Measurements from ENCODE around the gene DVL1. TPM values are rescaled to one million over a fixed set of nuclear protein-coding genes. Genes with fewer than 3 reads are reported as not detected.
A peak's percentile ranks its signal among the peaks of the same experiment; 100 is the strongest.

The DVL1 gene
- total and polyA plus RNA-seq, 4 experiments from 2014 or later = 0.19 to 44.6 (median 22.8) TPM

- ChIA-PET POLR2A (ENCODE audit: partially characterized antibody) (interaction anchor here (1.0 kb wide), 1 partner anchor 18 kb away, joined by 3 read pairs; no protein-coding TSS in a partner anchor), CTCF (ENCODE audit: partially characterized antibody) (no interaction called here)
- no peak overlapping the region for H3K27ac ChIP-seq (ENCODE audit: low read depth, low read length)
- H3K27me3 ChIP-seq (ENCODE audit: insufficient read depth, low read length) = no peaks in the 10 kb centered on the region
- H3K27me3 Mint-ChIP-seq = no peaks in the 10 kb centered on the region
- no peaks in the 10 kb centered on the region for H3K9me3 ChIP-seq (ENCODE audit: control insufficient read depth in 1 of 2, low read length in 2 of 2)
- H3K4me1 Mint-ChIP-seq = peaks cover 4 to 27% (median 11%) of the 10 kb centered on the region in 4 donors
- H3K27ac Mint-ChIP-seq = no peak overlapping the region
- no peaks in the 10 kb centered on the region for H3K36me3 ChIP-seq (ENCODE audit: insufficient read depth, low read length)
- H3K4me3 Mint-ChIP-seq = no peak overlapping the region
- intact Hi-C loops (cut with micrococcal nuclease) = no loop called here
- peaks cover 0 to 3% of the 10 kb centered on the region in 2 donors for H3K36me3 Mint-ChIP-seq
- H3K4me1 ChIP-seq (ENCODE audit: insufficient read depth, low read length) = peaks cover 17% of the 10 kb centered on the region
- H3K4me3 ChIP-seq (ENCODE audit: low read length in 2 of 2) = no peak overlapping the region
- no peaks in the 10 kb centered on the region for H3K9me3 Mint-ChIP-seq
- no peak for DNase-seq
These were observed 18.7 kb downstream of the DVL1 start for GRCh38 chr1:1330366-1331067.

GRCh38 chr1:1329304-1330210 lies 19.7 kb downstream of the DVL1 start:
- ChIA-PET CTCF (ENCODE audit: partially characterized antibody) (no interaction called here), POLR2A (ENCODE audit: partially characterized antibody) (interaction anchor here (1.0 to 1.3 kb wide), 2 partner anchors 19 kb away, joined by 3 read pairs; no protein-coding TSS in a partner anchor)
- Histone ChIP-seq H3K9me3 (ENCODE audit: control insufficient read depth in 1 of 2, low read length in 2 of 2) (no peaks in the 10 kb centered on the region), H3K4me3 (ENCODE audit: low read length in 2 of 2) (no peak overlapping the region), H3K4me1 (ENCODE audit: insufficient read depth, low read length) (peaks cover 24% of the 10 kb centered on the region), H3K36me3 (ENCODE audit: insufficient read depth, low read length) (no peaks in the 10 kb centered on the region), H3K27ac (ENCODE audit: low read depth, low read length) (no peak overlapping the region), H3K27me3 (ENCODE audit: insufficient read depth, low read length) (no peaks in the 10 kb centered on the region)
- peak overlapping the region in 1 of 8 donors; percentile 39 for H3K4me3 Mint-ChIP-seq
- H3K27ac Mint-ChIP-seq = peak overlapping the region in 2 of 7 donors; percentile 46 to 52
- intact Hi-C loops (cut with micrococcal nuclease) = no loop called here
- no peak for DNase-seq
- no peaks in the 10 kb centered on the region for H3K27me3 Mint-ChIP-seq
- peaks cover 0 to 3% of the 10 kb centered on the region in 2 donors for H3K36me3 Mint-ChIP-seq
- H3K4me1 Mint-ChIP-seq = peaks cover 4 to 29% (median 14%) of the 10 kb centered on the region in 4 donors
- no peaks in the 10 kb centered on the region for H3K9me3 Mint-ChIP-seq

- H3K27ac Mint-ChIP-seq = no peak overlapping the region
- H3K36me3 ChIP-seq (ENCODE audit: insufficient read depth, low read length) = no peaks in the 10 kb centered on the region
- CTCF ChIA-PET (ENCODE audit: partially characterized antibody) = no interaction called here
These were observed 21.0 kb downstream of the DVL1 start for GRCh38 chr1:1328254-1328653.

GRCh38 chr1:1327291-1327690 lies 21.9 kb downstream of the DVL1 start:
- Mint-ChIP-seq H3K4me1 (peaks cover 9 to 45% (median 25%) of the 10 kb centered on the region in 4 donors), H3K27ac (peak overlapping the region in 1 of 7 donors; percentile 41)

More at GRCh38 chr1:1328254-1328653, 21.0 kb downstream of the DVL1 start:
- H3K9me3 ChIP-seq (ENCODE audit: control insufficient read depth in 1 of 2, low read length in 2 of 2) = no peaks in the 10 kb centered on the region
- H3K4me1 ChIP-seq (ENCODE audit: insufficient read depth, low read length) = peaks cover 28% of the 10 kb centered on the region
- H3K27ac ChIP-seq (ENCODE audit: low read depth, low read length) = no peak overlapping the region
- Mint-ChIP-seq H3K4me3 (no peak overlapping the region), H3K9me3 (peaks cover 0 to 2% (median 0%) of the 10 kb centered on the region in 8 donors), H3K27me3 (no peaks in the 10 kb centered on the region), H3K4me1 (peaks cover 7 to 35% (median 20%) of the 10 kb centered on the region in 4 donors), H3K36me3 (peaks cover 0 to 4% of the 10 kb centered on the region in 2 donors)
- H3K4me3 ChIP-seq (ENCODE audit: low read length in 2 of 2) = no peak overlapping the region
- intact Hi-C loops (cut with micrococcal nuclease) = no loop called here
- no peaks in the 10 kb centered on the region for H3K27me3 ChIP-seq (ENCODE audit: insufficient read depth, low read length)
- DNase-seq = no peak
- POLR2A ChIA-PET (ENCODE audit: partially characterized antibody) = interaction anchor here (1.0 to 1.3 kb wide), 2 partner anchors 18 to 20 kb away, joined by 3 read pairs; no protein-coding TSS in a partner anchor

GRCh38 chr1:1326075-1326605 lies 23.1 kb downstream of the DVL1 start:
- Mint-ChIP-seq H3K4me1 (peaks cover 12 to 49% (median 32%) of the 10 kb centered on the region in 4 donors), H3K4me3 (peak overlapping the region; percentile 57 to 84 (median 76)), H3K27ac (peak overlapping the region; percentile 55 to 84 (median 75)), H3K9me3 (peaks cover 0 to 2% (median 0%) of the 10 kb centered on the region in 8 donors), H3K27me3 (no peaks in the 10 kb centered on the region), H3K36me3 (peaks cover 0 to 4% of the 10 kb centered on the region in 2 donors)
- Histone ChIP-seq H3K4me3 (ENCODE audit: low read length in 2 of 2) (no peak overlapping the region), H3K4me1 (ENCODE audit: insufficient read depth, low read length) (peaks cover 41% of the 10 kb centered on the region), H3K9me3 (ENCODE audit: control insufficient read depth in 1 of 2, low read length in 2 of 2) (no peaks in the 10 kb centered on the region), H3K36me3 (ENCODE audit: insufficient read depth, low read length) (peaks cover 2% of the 10 kb centered on the region), H3K27ac (ENCODE audit: low read depth, low read length) (peak overlapping the region; percentile 89), H3K27me3 (ENCODE audit: insufficient read depth, low read length) (no peaks in the 10 kb centered on the region)
- CTCF ChIA-PET (ENCODE audit: partially characterized antibody) = interaction anchor here (1.4 kb wide), 1 partner anchor 47 kb away, joined by 4 read pairs; no protein-coding TSS in a partner anchor
- intact Hi-C loops (cut with micrococcal nuclease) = loop anchor here (1.0 kb wide), 1 partner anchor 17 kb away; no protein-coding TSS in a partner anchor
- DNase-seq = no peak
- POLR2A ChIA-PET (ENCODE audit: partially characterized antibody) = interaction anchor here (1.0 to 1.8 kb wide), 3 partner anchors 16 to 73 kb away, joined by 3 to 14 read pairs (median 3); partner anchors contain the start of genes CCNL2 and PUSL1

More at GRCh38 chr1:1327291-1327690, 21.9 kb downstream of the DVL1 start:
- H3K36me3 Mint-ChIP-seq = peaks cover 0 to 4% of the 10 kb centered on the region in 2 donors
- H3K36me3 ChIP-seq (ENCODE audit: insufficient read depth, low read length) = no peaks in the 10 kb centered on the region
- no peaks in the 10 kb centered on the region for H3K9me3 ChIP-seq (ENCODE audit: control insufficient read depth in 1 of 2, low read length in 2 of 2)
- H3K27ac ChIP-seq (ENCODE audit: low read depth, low read length) = no peak overlapping the region
- H3K4me3 ChIP-seq (ENCODE audit: low read length in 2 of 2) = no peak overlapping the region
- H3K27me3 Mint-ChIP-seq = no peaks in the 10 kb centered on the region
- peaks cover 0 to 2% (median 0%) of the 10 kb centered on the region in 8 donors for H3K9me3 Mint-ChIP-seq
- H3K27me3 ChIP-seq (ENCODE audit: insufficient read depth, low read length) = no peaks in the 10 kb centered on the region
- intact Hi-C loops (cut with micrococcal nuclease) = no loop called here
- peaks cover 35% of the 10 kb centered on the region for H3K4me1 ChIP-seq (ENCODE audit: insufficient read depth, low read length)
- no peak for DNase-seq
- peak overlapping the region in 2 of 8 donors; percentile 25 to 31 for H3K4me3 Mint-ChIP-seq
- ChIA-PET CTCF (ENCODE audit: partially characterized antibody) (interaction anchor here (0.8 kb wide), 1 partner anchor 46 kb away, joined by 3 read pairs; no protein-coding TSS in a partner anchor), POLR2A (ENCODE audit: partially characterized antibody) (interaction anchor here (1.2 kb wide), 1 partner anchor 22 kb away, joined by 3 read pairs; no protein-coding TSS in a partner anchor)

GRCh38 chr1:1325288-1326074 lies 23.7 kb downstream of the DVL1 start:
- Histone ChIP-seq H3K27ac (ENCODE audit: low read depth, low read length) (peak overlapping the region; percentile 89), H3K4me1 (ENCODE audit: insufficient read depth, low read length) (peaks cover 41% of the 10 kb centered on the region), H3K9me3 (ENCODE audit: control insufficient read depth in 1 of 2, low read length in 2 of 2) (no peaks in the 10 kb centered on the region), H3K4me3 (ENCODE audit: low read length in 2 of 2) (peak overlapping the region; percentile 49 to 77), H3K27me3 (ENCODE audit: insufficient read depth, low read length) (no peaks in the 10 kb centered on the region), H3K36me3 (ENCODE audit: insufficient read depth, low read length) (peaks cover 4% of the 10 kb centered on the region)
- Mint-ChIP-seq H3K9me3 (peaks cover 0 to 2% (median 0%) of the 10 kb centered on the region in 8 donors), H3K4me1 (peaks cover 12 to 49% (median 32%) of the 10 kb centered on the region in 4 donors), H3K4me3 (peak overlapping the region; percentile 75 to 87 (median 78)), H3K36me3 (peaks cover 0 to 4% of the 10 kb centered on the region in 2 donors), H3K27ac (peak overlapping the region; percentile 76 to 88 (median 82)), H3K27me3 (no peaks in the 10 kb centered on the region)
- DNase-seq = peak in 1 of 5 donors; percentile 37
- intact Hi-C loops (cut with micrococcal nuclease) = loop anchor here (1.0 to 2.0 kb wide), 2 partner anchors 18 to 49 kb away; partner anchors contain the start of gene AURKAIP1
- ChIA-PET CTCF (ENCODE audit: partially characterized antibody) (interaction anchor here (1.4 kb wide), 1 partner anchor 47 kb away, joined by 4 read pairs; no protein-coding TSS in a partner anchor), POLR2A (ENCODE audit: partially characterized antibody) (interaction anchor here (0.7 to 1.8 kb wide), 4 partner anchors 16 to 73 kb away, joined by 3 to 14 read pairs (median 6); partner anchors contain the start of genes AURKAIP1, CCNL2 and PUSL1)

All from CD4-positive, alpha-beta memory T cell (primary cell).